H9 (cell line): Measurements from ENCODE around the gene IZUMO1. TPM values are rescaled to one million over a fixed set of nuclear protein-coding genes. Genes with fewer than 3 reads are reported as not detected.

Experiments used
- DNase-seq: peaks from one replicate; pipeline ENCODE4 v3.0.0-alpha.2; 2017
- H2AFZ ChIP-seq: one replicate; pipeline ENCODE4 v1.6.1; 2013; ENCODE audit warnings: mild to moderate bottlenecking, low read length, control low read depth, moderate library complexity
- H2AK5ac ChIP-seq: 2 replicates; pipeline ENCODE4 v1.6.1; 2013; ENCODE audit warnings: low read length, control low read depth, mixed read lengths; ENCODE audit not compliant: insufficient read length
- H2BK120ac ChIP-seq: one replicate; pipeline ENCODE4 v1.6.1; 2013; ENCODE audit warnings: low read depth, mild to moderate bottlenecking, low read length, control low read depth, inconsistent platforms; ENCODE audit not compliant: poor library complexity, severe bottlenecking
- H2BK12ac ChIP-seq: 2 replicates; pipeline ENCODE4 v1.6.1; 2013; ENCODE audit warnings: low read length, control low read depth, mixed read lengths, low read depth; ENCODE audit not compliant: insufficient read length
- H2BK15ac ChIP-seq: 2 replicates; pipeline ENCODE4 v1.6.1; 2013; ENCODE audit warnings: low read depth, low read length, control low read depth
- H2BK20ac ChIP-seq: one replicate; pipeline ENCODE4 v1.6.1; 2013; ENCODE audit warnings: low read depth, mild to moderate bottlenecking, low read length, control low read depth, inconsistent platforms; ENCODE audit not compliant: poor library complexity, severe bottlenecking
- H2BK5ac ChIP-seq: 2 replicates; pipeline ENCODE4 v1.6.1; 2013; ENCODE audit warnings: low read length, control low read depth, mixed read lengths; ENCODE audit not compliant: insufficient read length
- H3K14ac ChIP-seq: 2 replicates; pipeline ENCODE4 v1.6.1; 2013; ENCODE audit warnings: low read length, control low read depth; ENCODE audit not compliant: insufficient read depth
- H3K18ac ChIP-seq: 2 replicates; pipeline ENCODE4 v1.6.1; 2013; ENCODE audit warnings: low read depth, mild to moderate bottlenecking, mixed read lengths, low read length, control low read depth; ENCODE audit not compliant: insufficient read length
- H3K23ac ChIP-seq: 2 replicates; pipeline ENCODE4 v1.6.1; 2013; ENCODE audit warnings: low read length, control low read depth, mixed read lengths, low read depth; ENCODE audit not compliant: insufficient read length
- H3K23me2 ChIP-seq: 2 replicates; pipeline ENCODE4 v1.6.1; 2013; ENCODE audit warnings: low read depth, mild to moderate bottlenecking, mixed read lengths, low read length, control low read depth; ENCODE audit not compliant: insufficient read length, poor library complexity, severe bottlenecking
- H3K27ac ChIP-seq: 2 replicates; pipeline ENCODE4 v1.5.1; 2013; ENCODE audit warnings: low read length, control low read depth, mixed read lengths, low read depth; ENCODE audit not compliant: insufficient read length
- H3K27me3 ChIP-seq: 2 replicates; pipeline ENCODE4 v1.6.1; 2013; ENCODE audit warnings: low read length, control low read depth, inconsistent platforms; ENCODE audit not compliant: insufficient read depth
- H3K4ac ChIP-seq: 2 replicates; pipeline ENCODE4 v1.6.1; 2013; ENCODE audit warnings: low read depth, mild to moderate bottlenecking, control low read depth, inconsistent platforms, low read length, moderate library complexity
- H3K4me1 ChIP-seq: 2 replicates; pipeline ENCODE4 v1.6.1; 2013; ENCODE audit warnings: low read length, control low read depth, inconsistent platforms; ENCODE audit not compliant: insufficient read depth
- H3K4me2 ChIP-seq: 2 replicates; pipeline ENCODE4 v1.6.1; 2013; ENCODE audit warnings: low read length, control low read depth, mixed read lengths; ENCODE audit not compliant: insufficient read length, insufficient read depth
- H3K56ac ChIP-seq: 2 replicates; pipeline ENCODE4 v1.6.1; 2013; ENCODE audit warnings: low read depth, mild to moderate bottlenecking, mixed read lengths, low read length, control low read depth; ENCODE audit not compliant: insufficient read length
- H3K79me1 ChIP-seq: 2 replicates; pipeline ENCODE4 v1.6.1; 2013; ENCODE audit warnings: low read depth, mild to moderate bottlenecking, moderate library complexity, low read length, control low read depth, inconsistent platforms; ENCODE audit not compliant: insufficient read depth, poor library complexity, severe bottlenecking
- H3K79me2 ChIP-seq: 2 replicates; pipeline ENCODE4 v1.6.1; 2013; ENCODE audit warnings: low read length, control low read depth, inconsistent platforms; ENCODE audit not compliant: insufficient read depth
- H3K9ac ChIP-seq: 2 replicates; pipeline ENCODE4 v1.6.1; 2013; ENCODE audit warnings: low read length, control low read depth, mixed read lengths; ENCODE audit not compliant: insufficient read length; ENCODE audit errors: extremely low read depth
- H3K9me3 ChIP-seq: one replicate; pipeline ENCODE4 v1.6.1; 2013; ENCODE audit warnings: low read depth, low read length, inconsistent platforms; ENCODE audit not compliant: control insufficient read depth
- H3T11ph ChIP-seq: one replicate; pipeline ENCODE4 v1.6.1; 2013; ENCODE audit warnings: mild to moderate bottlenecking, low read length, control low read depth, inconsistent platforms
- H4K20me1 ChIP-seq: one replicate; pipeline ENCODE4 v1.6.1; 2013; ENCODE audit not compliant: control insufficient read depth, insufficient read length, insufficient read depth
- H4K5ac ChIP-seq: 2 replicates; pipeline ENCODE4 v1.6.1; 2013; ENCODE audit warnings: low read depth, mild to moderate bottlenecking, mixed read lengths, low read length, control low read depth; ENCODE audit not compliant: insufficient read length
- H4K8ac ChIP-seq: replicated peaks from 2 replicates; pipeline ENCODE4 v1.6.1; 2013; ENCODE audit warnings: low read length, control low read depth, mixed read lengths, low read depth; ENCODE audit not compliant: insufficient read length
- H4K91ac ChIP-seq: 2 replicates; pipeline ENCODE4 v1.6.1; 2013; ENCODE audit warnings: low read depth, mild to moderate bottlenecking, moderate library complexity, mixed read lengths, low read length, control low read depth; ENCODE audit not compliant: insufficient read length
- H3K27ac Mint-ChIP-seq, 3 experiments: 2 replicates in 2 of 3; 3 replicates in 1 of 3; pipeline ENCODE4 v1.8.0; 2020 to 2021; ENCODE audit warnings: mixed read lengths in 3 of 3, mild to moderate bottlenecking in 1 of 3, moderate library complexity in 1 of 3
- H3K27me3 Mint-ChIP-seq: 2 replicates; pipeline ENCODE4 v1.8.0; 2021; ENCODE audit warnings: low read depth, mild to moderate bottlenecking, moderate library complexity, mixed read lengths
- H3K36me3 Mint-ChIP-seq, 3 experiments: 2 replicates in 2 of 3; 3 replicates in 1 of 3; pipeline ENCODE4 v1.8.0; 2020 to 2021; ENCODE audit warnings: low read depth in 3 of 3, mixed read lengths in 3 of 3; ENCODE audit not compliant: insufficient read depth in 1 of 3
- H3K4me1 Mint-ChIP-seq, 2 experiments: 2 replicates each; pipeline ENCODE4 v1.8.0; 2020; ENCODE audit warnings: mixed read lengths in 2 of 2
- H3K4me3 Mint-ChIP-seq, 2 experiments: 2 replicates in 1 of 2; 3 replicates in 1 of 2; pipeline ENCODE4 v1.8.0; 2020 to 2021; ENCODE audit warnings: mild to moderate bottlenecking in 2 of 2, mixed read lengths in 2 of 2, moderate library complexity in 1 of 2
- H3K9me3 Mint-ChIP-seq, 2 experiments: 2 replicates in 1 of 2; 3 replicates in 1 of 2; pipeline ENCODE4 v1.8.0; 2020; ENCODE audit warnings: mild to moderate bottlenecking in 2 of 2, mixed read lengths in 2 of 2, moderate library complexity in 1 of 2
- CTCF ChIP-seq: fragments of 200-600 bp; sonication (generic); conservative IDR thresholded peaks from 3 replicates; pipeline ENCODE4 v1.8.0; 2021; ENCODE audit warnings: antibody characterized with exemption, mild to moderate bottlenecking
- WGBS: extraction: QIAGEN DNeasy Blood & Tissue Kit; methylation state at CpG from one replicate; pipeline ENCODE4 v1.1.7; 2013; ENCODE audit warnings: missing lambda C conversion rate, low lambda C conversion rate, mixed read lengths; ENCODE audit not compliant: insufficient read length; ENCODE audit errors: extremely low coverage; 5-methylcytosine and 5-hydroxymethylcytosine counted together
- total RNA-seq: library from RNA; stranded (reverse); gene quantifications from 2 replicates; pipeline ENCODE4 v1.2.1, GENCODE V29; 2021

The IZUMO1 gene
- total RNA-seq, 1 experiment from 2014 or later: 3.7 TPM

DNA sequence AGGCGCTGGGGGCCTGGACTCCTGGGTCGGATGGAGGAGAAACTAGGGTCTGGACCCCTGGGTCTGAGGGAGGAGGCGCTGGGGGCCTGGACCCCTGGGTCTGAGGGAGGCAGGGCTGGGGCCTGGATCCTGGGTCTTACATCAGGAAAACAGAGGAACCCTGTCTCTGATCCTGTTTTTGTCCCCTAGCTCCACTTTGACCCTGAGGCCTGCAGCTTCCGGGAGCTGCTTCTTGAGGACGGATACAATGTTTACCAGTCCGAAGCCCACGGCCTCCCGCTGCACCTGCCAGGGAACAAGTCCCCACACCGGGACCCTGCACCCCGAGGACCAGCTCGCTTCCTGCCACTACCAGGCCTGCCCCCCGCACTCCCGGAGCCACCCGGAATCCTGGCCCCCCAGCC, 11.0 kb upstream of the IZUMO1 start:
- Mint-ChIP-seq H3K27me3 (peaks cover 33% of the 10 kb centered on the region), H3K9me3 (no peaks in the 10 kb centered on the region; a peak in 1 of 5 replicates), H3K36me3 (no peaks in the 10 kb centered on the region), H3K4me3 (no peak overlapping the region), H3K27ac (no peak overlapping the region), H3K4me1 (peaks cover 30 to 42% of the 10 kb centered on the region in 2 experiments)
- Histone ChIP-seq H2BK12ac (no peak overlapping the region), H4K5ac (no peak overlapping the region), H3K23ac (no peak overlapping the region), H3K18ac (no peak overlapping the region), H3K4me2 (no peak overlapping the region), H3K14ac (no peak overlapping the region), H2AFZ (no peak overlapping the region), H4K20me1 (no peaks in the 10 kb centered on the region), H2AK5ac (no peak overlapping the region), H4K8ac (no peak overlapping the region), H2BK5ac (no peak overlapping the region), H3K79me2 (no peaks in the 10 kb centered on the region), H3K23me2 (peaks cover 5% of the 10 kb centered on the region), H3T11ph (no peak overlapping the region), H2BK20ac (no peak overlapping the region), H3K27ac (no peak overlapping the region), H3K79me1 (no peaks in the 10 kb centered on the region), H2BK15ac (no peak overlapping the region), H3K27me3 (no peaks in the 10 kb centered on the region), H3K56ac (no peak overlapping the region), H3K9ac (no peak overlapping the region), H3K4ac (no peak overlapping the region), H2BK120ac (no peak overlapping the region), H3K9me3 (no peaks in the 10 kb centered on the region), H3K4me1 (peaks cover 8% of the 10 kb centered on the region; the same call in 1 of the 2 replicates), H4K91ac (no peak overlapping the region)
- DNase-seq: no peak
- no peak for TF ChIP-seq CTCF
- no CpG with 5 or more reads among the region's 14 CpGs for WGBS
